ENCODE measurements around the gene CCDC188. TPM values are rescaled to one million over a fixed set of nuclear protein-coding genes. Genes with fewer than 3 reads are reported as not detected.

Gene CCDC188
- total and polyA plus RNA-seq, 2 of the 8 experiments (the other 6 are each of a cell fraction or from before 2014, with no cell fraction given): not detected

DNA sequence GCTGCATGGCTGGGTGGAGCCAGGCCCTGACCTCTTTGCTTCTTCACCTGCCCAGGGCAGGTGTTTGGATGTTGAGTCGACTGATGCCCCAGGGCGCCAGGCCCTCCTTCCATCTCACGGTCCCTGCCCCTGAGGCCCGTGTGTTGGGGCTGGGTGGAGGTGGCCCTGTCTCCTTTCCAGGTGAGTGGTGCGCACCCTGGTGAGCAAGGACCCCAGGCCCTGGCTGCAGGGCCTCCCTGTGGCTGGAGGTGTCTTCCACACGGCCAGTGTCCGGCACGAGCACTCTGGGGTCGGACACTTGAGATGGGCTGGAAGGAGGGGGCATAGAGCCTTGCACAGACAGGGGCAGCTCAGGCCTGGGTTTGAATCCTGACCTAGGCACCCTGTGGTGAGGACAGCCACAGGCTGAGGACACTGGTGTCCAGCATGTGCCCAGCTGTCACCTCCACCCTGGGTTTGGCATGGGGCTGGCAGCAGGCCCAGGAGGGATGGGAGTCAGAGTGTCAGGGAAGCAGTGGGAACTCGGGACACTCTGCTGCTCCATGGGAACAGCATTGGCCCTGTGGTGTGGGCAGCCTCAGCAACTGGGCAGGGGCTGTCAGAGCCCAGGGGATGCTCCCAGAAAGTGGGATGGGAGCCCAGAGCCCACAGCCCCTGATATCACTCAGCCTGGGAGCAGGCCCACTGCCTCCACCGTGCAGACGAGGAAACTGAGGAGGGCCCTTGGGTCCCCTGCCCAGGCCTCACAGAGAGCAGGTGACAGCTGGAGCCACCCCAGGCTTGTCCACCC, 37.1 kb upstream of the CCDC188 start (continued):
- TF ChIP-seq JUN (IDR thresholded peaks at IDR 0.05; ENCODE audit: low read depth, low read length) (no peak), TAF1 (IDR thresholded peaks at IDR 0.05; ENCODE audit: low read depth, low read length) (no peak), HDAC2 (IDR thresholded peaks at IDR 0.05; ENCODE audit: borderline replicate concordance in 1 of 2, low read depth in 2 of 2, low read length in 2 of 2) (no peak), BRCA1 (IDR thresholded peaks at IDR 0.05; ENCODE audit: low read depth, low read length) (no peak)
- TF ChIP-seq, protein P1, sequence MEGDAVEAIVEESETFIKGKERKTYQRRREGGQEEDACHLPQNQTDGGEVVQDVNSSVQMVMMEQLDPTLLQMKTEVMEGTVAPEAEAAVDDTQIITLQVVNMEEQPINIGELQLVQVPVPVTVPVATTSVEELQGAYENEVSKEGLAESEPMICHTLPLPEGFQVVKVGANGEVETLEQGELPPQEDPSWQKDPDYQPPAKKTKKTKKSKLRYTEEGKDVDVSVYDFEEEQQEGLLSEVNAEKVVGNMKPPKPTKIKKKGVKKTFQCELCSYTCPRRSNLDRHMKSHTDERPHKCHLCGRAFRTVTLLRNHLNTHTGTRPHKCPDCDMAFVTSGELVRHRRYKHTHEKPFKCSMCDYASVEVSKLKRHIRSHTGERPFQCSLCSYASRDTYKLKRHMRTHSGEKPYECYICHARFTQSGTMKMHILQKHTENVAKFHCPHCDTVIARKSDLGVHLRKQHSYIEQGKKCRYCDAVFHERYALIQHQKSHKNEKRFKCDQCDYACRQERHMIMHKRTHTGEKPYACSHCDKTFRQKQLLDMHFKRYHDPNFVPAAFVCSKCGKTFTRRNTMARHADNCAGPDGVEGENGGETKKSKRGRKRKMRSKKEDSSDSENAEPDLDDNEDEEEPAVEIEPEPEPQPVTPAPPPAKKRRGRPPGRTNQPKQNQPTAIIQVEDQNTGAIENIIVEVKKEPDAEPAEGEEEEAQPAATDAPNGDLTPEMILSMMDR (IDR thresholded peaks at IDR 0.05; ENCODE audit: control extremely low read depth in 1 of 3, insufficient read depth in 1 of 3, low read depth in 1 of 3, low read length in 3 of 3): no peak
